ENCODE data around the gene STAG3.
"Not testable (repeated sequence)": the region's sequence is repeated elsewhere in the genome, so short reads cannot be mapped to it uniquely, and the experiment has no call there.

The STAG3 gene

DNA sequence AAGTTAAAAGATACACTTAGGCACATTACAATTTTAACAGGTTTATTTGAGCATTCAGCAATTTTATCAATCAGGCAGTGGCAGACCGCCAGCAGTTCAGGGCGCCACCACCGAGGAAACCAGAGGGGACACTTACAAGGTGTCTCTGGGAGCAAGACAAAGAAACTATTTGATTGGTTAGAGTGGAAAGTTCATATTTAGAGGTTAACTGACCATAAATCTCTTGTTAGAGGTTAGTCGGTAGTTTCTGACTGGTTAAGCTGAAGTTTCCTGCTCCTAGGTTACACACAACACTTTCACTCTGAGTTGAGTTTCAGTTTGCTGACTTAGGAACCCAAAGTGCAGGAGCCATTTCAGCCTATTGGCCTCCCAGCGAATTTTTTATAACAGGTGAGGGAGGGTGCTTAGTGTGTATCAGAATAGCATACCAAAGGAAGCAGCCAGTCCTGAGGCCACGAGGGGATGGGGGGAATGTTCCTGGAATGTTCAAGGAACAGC lies 31.2 kb downstream of the STAG3 start:
- Mint-ChIP-seq H3K36me3 (ENCODE audit: low read depth) (peaks cover 2% of the 10 kb centered on the region), H3K9me3 (no peaks in the 10 kb centered on the region), H3K27me3 (no peaks in the 10 kb centered on the region), H3K4me3 (peak overlapping the region; percentile 52), H3K4me1 (ENCODE audit: low read depth) (peaks cover 49% of the 10 kb centered on the region), H3K27ac (peak overlapping the region; percentile 78)
- peak; percentile 58 for DNase-seq

DNA sequence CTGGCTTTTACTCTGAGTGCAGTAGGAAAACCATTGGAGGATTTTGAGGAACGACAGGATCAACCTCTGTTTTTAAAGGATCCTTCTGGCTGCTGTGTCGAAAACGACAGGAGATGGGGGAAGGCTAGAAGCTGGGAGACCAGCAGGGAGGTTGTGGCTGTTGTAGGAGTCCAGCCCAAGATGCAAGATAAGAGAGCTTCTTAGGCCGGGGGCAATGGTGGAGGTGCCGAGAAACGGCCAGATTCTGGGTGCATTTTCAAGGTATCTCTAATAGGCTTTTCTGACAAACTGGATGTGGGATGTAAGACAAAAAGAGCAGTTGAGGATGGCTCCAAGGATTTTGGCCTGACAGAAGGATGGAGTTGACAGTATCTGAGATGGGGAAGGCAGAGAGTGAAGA lies 31.8 kb downstream of the STAG3 start:
- Mint-ChIP-seq H3K27me3 (no peaks in the 10 kb centered on the region), H3K27ac (peak overlapping the region; percentile 20), H3K36me3 (ENCODE audit: low read depth) (peaks cover 2% of the 10 kb centered on the region), H3K4me3 (no peak overlapping the region), H3K9me3 (no peaks in the 10 kb centered on the region), H3K4me1 (ENCODE audit: low read depth) (peaks cover 54% of the 10 kb centered on the region)
- no peak for DNase-seq

DNA sequence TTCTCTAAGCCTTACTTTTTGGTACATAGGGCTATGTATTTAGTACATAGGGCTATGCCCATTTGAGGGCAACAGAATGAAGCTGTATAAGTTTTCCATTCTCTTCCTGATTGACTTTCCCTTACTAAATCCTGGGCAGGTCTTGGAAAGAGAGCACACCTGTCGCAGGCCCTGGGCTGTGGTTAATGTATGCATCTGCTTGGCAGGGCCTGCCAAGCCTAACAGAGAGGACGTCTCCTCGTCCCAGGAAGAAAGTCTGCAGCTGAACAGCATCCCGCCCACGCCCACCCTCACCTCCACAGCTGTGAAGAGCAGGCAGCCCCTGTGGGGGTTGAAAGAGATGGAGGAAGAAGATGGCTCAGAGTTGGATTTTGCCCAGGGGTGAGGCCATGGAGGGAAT lies 33.1 kb downstream of the STAG3 start:
- no peaks in the 10 kb centered on the region for H3K9me3 Mint-ChIP-seq
- peaks cover 65% of the 10 kb centered on the region for H3K4me1 Mint-ChIP-seq (ENCODE audit: low read depth)
- no peak overlapping the region for H3K27ac Mint-ChIP-seq
- H3K27me3 Mint-ChIP-seq: no peaks in the 10 kb centered on the region
- H3K4me3 Mint-ChIP-seq: no peak overlapping the region
- peak; percentile 34 for DNase-seq
- peaks cover 2% of the 10 kb centered on the region for H3K36me3 Mint-ChIP-seq (ENCODE audit: low read depth)

DNA sequence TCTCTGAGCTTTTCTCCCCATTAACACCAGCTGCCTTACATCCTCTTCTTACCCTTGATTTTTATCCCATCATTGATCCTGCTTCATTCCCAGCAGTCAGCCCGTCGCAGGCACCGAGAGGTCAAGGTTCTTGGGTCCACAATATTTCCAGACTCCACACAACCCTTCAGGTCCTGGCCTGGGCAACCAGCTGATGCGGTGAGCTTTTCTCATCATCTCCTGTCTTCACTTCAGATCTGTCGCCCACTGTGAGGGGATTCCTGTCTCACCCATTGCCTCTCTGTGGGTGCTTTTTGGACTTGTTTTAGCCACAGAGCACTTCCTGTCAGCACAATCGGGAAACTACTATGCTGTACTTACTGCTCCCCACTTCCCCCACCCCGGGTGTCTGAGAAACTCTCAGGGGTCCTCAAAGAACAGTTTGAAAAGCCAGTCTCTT lies 33.6 kb downstream of the STAG3 start:
- DNase-seq: peak; percentile 44
- H3K4me3 Mint-ChIP-seq: peak overlapping the region; percentile 71
- H3K36me3 Mint-ChIP-seq (ENCODE audit: low read depth): peaks cover 2% of the 10 kb centered on the region
- H3K9me3 Mint-ChIP-seq: no peaks in the 10 kb centered on the region
- peak overlapping the region; percentile 90 for H3K27ac Mint-ChIP-seq
- peaks cover 67% of the 10 kb centered on the region for H3K4me1 Mint-ChIP-seq (ENCODE audit: low read depth)
- H3K27me3 Mint-ChIP-seq: no peaks in the 10 kb centered on the region

DNA sequence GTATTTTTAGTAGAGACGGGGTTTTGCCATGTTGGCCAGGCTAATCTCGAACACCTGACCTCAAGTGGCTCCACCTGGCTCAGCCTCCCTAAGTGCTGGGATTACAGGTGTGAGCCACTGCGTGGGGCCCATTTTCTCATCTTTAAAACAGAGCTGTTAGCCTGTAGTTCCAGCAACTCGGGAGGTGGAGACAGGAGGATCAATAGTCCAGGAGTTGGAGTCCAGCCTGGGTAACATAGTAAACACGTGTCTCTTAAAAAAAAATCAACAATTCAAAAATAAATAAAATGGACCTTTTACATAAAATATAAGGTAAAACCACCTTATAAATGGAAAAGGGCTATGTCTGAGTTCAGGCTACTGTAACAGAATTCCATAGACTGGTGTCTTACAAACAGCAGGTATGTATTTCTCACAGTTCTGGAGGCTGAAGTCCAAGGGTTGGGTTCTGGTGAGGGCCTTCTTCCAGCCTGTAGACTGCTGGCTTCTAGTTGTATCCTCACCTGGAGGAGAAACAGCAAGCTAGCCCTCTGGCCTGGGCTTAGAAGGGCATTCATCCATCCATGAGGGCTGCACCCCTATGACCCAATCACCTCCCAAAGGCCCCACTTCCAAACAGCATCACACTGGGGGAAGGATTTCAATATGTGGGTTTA lies 35.0 kb downstream of the STAG3 start:
- H3K36me3 Mint-ChIP-seq (ENCODE audit: low read depth): peaks cover 2% of the 10 kb centered on the region
- H3K27ac Mint-ChIP-seq: no peak overlapping the region
- no peak overlapping the region for H3K4me3 Mint-ChIP-seq
- H3K9me3 Mint-ChIP-seq: no peaks in the 10 kb centered on the region
- DNase-seq: peak; percentile 22
- no peaks in the 10 kb centered on the region for H3K27me3 Mint-ChIP-seq
- peaks cover 77% of the 10 kb centered on the region for H3K4me1 Mint-ChIP-seq (ENCODE audit: low read depth)

DNA sequence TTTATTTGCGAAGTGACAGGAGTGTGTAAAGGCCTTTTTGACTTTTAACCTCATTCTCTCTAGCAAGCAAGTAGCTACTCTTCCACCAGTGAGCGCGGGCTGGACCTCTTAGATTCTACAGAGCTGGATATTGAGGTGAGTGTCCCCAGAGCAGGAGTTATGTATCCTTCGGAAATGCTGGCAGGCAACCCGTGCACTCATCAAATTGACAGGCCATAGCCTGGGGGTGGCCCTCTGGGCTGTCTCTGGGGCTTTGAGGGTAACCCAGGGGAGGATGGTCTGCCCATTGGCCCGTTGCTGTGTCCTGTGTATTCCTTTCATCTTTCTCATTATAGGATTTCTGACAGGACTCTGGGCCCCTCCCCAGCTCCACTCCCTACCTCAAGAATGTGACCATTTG lies 36.0 kb downstream of the STAG3 start:
- peaks cover 2% of the 10 kb centered on the region for H3K36me3 Mint-ChIP-seq (ENCODE audit: low read depth)
- H3K27me3 Mint-ChIP-seq: no peaks in the 10 kb centered on the region
- DNase-seq: peak; percentile 25
- H3K4me3 Mint-ChIP-seq: no peak overlapping the region
- no peaks in the 10 kb centered on the region for H3K9me3 Mint-ChIP-seq
- H3K27ac Mint-ChIP-seq: no peak overlapping the region
- peaks cover 76% of the 10 kb centered on the region for H3K4me1 Mint-ChIP-seq (ENCODE audit: low read depth)

DNA sequence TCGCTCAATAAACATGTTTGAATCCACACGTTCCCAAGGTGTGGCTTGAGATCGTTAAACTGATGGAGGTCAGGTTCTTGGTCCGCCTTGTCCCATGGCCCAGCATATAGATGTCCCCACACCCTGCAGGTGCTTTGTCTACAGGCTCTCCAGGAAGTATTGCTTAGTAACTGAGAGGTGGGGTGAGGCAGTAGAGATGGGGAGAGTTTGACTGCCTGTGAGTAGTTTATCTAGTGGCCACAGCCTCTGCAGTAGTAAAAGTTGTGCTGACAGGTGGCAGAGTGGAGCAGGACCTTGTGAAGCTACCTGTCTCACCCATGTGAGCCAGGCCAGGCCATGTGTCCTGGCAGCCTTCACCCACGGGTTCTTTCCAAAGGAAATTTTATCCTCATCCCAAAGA lies 36.6 kb downstream of the STAG3 start:
- not testable (repeated sequence) for H3K27ac Mint-ChIP-seq; H3K4me3 Mint-ChIP-seq; H3K9me3 Mint-ChIP-seq; H3K36me3 Mint-ChIP-seq (ENCODE audit: low read depth); H3K27me3 Mint-ChIP-seq
- H3K4me1 Mint-ChIP-seq (ENCODE audit: low read depth): peaks cover 75% of the 10 kb centered on the region
- DNase-seq: peak; percentile 28

DNA sequence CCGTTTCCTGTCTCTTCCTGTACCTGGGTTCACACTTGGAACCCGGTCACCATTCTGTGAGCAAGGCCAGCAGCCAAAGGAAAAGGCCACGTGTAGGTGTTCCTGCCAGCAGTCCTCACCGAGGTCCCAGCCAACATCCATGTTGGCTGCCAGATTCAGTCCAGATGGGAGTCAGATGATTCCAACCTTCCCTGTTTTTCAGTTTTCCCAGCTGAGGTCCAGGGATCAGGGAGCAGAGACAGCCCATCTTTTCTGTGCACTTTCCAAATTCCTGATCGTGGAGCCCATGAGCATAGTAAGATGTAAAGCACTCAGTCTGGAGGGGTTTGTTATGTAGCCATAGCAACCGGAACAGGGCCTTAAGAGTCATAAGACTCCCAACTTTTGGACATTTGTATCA lies 38.2 kb downstream of the STAG3 start:
- peak; percentile 20 for DNase-seq
- H3K4me1 Mint-ChIP-seq (ENCODE audit: low read depth): peaks cover 60% of the 10 kb centered on the region
- H3K4me3 Mint-ChIP-seq: no peak overlapping the region
- H3K27me3 Mint-ChIP-seq: no peaks in the 10 kb centered on the region
- H3K9me3 Mint-ChIP-seq: no peaks in the 10 kb centered on the region
- H3K36me3 Mint-ChIP-seq (ENCODE audit: low read depth): peaks cover 18% of the 10 kb centered on the region
- peak overlapping the region; percentile 6 for H3K27ac Mint-ChIP-seq

DNA sequence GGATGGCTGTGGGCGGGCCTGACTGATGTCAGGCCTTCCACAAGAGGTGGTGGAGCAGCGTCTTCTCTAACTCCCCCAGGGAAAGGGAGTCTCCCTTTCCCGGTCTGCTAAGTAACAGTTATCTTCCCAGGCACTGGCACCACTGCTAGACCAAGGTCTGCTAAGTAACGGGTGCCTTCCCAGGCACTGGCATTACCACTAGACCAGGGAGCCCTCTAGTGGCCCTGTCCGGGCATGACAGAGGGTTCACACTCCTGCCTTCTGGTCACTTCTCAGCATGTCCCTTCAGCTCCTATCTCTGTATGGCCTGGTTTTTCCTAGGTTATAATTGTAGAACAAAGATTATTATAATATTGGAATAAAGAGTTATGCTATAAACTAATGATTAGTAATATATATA lies 40.2 kb downstream of the STAG3 start:
- peak overlapping the region; percentile 41 for H3K4me3 Mint-ChIP-seq
- H3K27ac Mint-ChIP-seq: peak overlapping the region; percentile 84
- not testable (repeated sequence) for H3K27me3 Mint-ChIP-seq, H3K9me3 Mint-ChIP-seq
- H3K4me1 Mint-ChIP-seq (ENCODE audit: low read depth): peaks cover 60% of the 10 kb centered on the region
- DNase-seq: peak; percentile 83
- peaks cover 36% of the 10 kb centered on the region for H3K36me3 Mint-ChIP-seq (ENCODE audit: low read depth)

DNA sequence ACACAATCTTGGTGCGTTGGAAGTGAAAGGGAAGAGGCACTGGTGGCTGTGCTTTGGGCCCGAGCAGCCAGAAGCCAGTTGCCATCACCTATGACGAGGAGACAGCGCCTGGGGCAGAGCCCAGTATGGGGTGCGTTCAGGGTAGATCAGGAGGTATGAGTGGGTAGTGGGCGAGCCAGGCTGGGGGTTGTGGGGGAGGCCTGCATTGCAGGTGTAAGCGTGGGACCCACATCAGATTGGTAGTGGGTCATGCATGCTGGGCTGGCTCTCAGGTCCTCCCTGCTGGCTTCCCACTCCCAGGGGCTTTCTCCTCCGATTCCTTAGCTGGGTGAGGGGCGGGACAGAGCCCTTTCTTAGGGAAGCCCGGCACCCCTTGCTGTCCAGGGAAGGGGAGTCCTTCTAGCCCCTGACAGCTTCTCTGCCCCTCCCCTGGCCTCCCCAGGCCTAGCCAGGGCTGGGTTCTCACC lies 41.6 kb downstream of the STAG3 start:
- H3K9me3 Mint-ChIP-seq: no peaks in the 10 kb centered on the region
- peaks cover 64% of the 10 kb centered on the region for H3K4me1 Mint-ChIP-seq (ENCODE audit: low read depth)
- peaks cover 50% of the 10 kb centered on the region for H3K36me3 Mint-ChIP-seq (ENCODE audit: low read depth)
- H3K4me3 Mint-ChIP-seq: peak overlapping the region; percentile 94
- H3K27me3 Mint-ChIP-seq: no peaks in the 10 kb centered on the region
- peak; percentile 63 for DNase-seq
- H3K27ac Mint-ChIP-seq: peak overlapping the region; percentile 97

DNA sequence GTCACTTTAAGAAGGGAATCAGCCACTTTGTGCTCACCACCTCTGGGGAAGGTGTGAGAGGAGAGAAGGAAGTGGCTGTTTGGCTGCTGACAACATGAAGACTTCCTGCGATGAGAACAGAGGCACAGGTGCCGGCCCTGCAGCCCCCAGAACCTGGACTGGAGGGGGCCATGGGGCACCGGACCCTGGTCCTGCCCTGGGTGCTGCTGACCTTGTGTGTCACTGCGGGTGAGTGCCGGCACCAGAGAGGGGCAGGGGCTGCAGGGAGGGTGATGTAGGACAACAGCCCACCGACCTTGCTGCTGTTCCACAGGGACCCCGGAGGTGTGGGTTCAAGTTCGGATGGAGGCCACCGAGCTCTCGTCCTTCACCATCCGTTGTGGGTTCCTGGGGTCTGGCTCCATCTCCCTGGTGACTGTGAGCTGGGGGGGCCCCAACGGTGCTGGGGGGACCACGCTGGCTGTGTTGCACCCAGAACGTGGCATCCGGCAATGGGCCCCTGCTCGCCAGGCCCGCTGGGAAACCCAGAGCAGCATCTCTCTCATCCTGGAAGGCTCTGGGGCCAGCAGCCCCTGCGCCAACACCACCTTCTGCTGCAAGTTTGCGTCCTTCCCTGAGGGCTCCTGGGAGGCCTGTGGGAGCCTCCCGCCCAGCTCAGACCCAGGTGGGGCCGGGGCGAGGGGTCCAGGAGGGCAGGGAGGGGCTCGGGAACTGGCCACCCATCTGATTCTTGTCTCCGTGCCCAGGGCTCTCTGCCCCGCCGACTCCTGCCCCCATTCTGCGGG lies 42.3 kb downstream of the STAG3 start, which contains the start of gene PVRIG:
PVRIG (plus strand) TSS at position 149 of the 785 bp plus-strand sequence; CDS start at position 171, 22 bp downstream.
- Mint-ChIP-seq H3K4me3 (peak within 1 kb of the TSS; percentile 94), H3K27ac (peak within 1 kb of the TSS; percentile 97), H3K36me3 (ENCODE audit: low read depth) (peaks cover 57% of the 10 kb centered on the region), H3K4me1 (ENCODE audit: low read depth) (peaks cover 66% of the 10 kb centered on the region)
- peak; percentile 75 for DNase-seq
- not testable (repeated sequence) for H3K27me3 Mint-ChIP-seq, H3K9me3 Mint-ChIP-seq

DNA sequence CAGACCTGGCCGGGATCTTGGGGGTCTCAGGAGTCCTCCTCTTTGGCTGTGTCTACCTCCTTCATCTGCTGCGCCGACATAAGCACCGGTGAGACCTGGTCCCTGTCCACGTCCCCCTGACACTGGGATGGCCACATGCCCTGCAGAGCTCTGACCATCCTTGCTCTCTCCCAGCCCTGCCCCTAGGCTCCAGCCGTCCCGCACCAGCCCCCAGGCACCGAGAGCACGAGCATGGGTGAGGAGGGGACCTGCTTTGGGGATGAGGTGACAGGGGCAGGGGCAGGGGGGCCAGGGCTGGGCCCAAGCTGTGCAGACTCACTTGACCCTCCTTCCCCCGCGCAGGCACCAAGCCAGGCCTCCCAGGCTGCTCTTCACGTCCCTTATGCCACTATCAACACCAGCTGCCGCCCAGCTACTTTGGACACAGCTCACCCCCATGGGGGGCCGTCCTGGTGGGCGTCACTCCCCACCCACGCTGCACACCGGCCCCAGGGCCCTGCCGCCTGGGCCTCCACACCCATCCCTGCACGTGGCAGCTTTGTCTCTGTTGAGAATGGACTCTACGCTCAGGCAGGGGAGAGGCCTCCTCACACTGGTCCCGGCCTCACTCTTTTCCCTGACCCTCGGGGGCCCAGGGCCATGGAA lies 43.0 kb downstream of the STAG3 start:
- H3K27ac Mint-ChIP-seq: peak overlapping the region; percentile 97
- DNase-seq: peak; percentile 70
- peaks cover 63% of the 10 kb centered on the region for H3K4me1 Mint-ChIP-seq (ENCODE audit: low read depth)
- H3K4me3 Mint-ChIP-seq: peak overlapping the region; percentile 94
- H3K9me3 Mint-ChIP-seq: no peaks in the 10 kb centered on the region
- peaks cover 63% of the 10 kb centered on the region for H3K36me3 Mint-ChIP-seq (ENCODE audit: low read depth)
- H3K27me3 Mint-ChIP-seq: no peaks in the 10 kb centered on the region

DNA sequence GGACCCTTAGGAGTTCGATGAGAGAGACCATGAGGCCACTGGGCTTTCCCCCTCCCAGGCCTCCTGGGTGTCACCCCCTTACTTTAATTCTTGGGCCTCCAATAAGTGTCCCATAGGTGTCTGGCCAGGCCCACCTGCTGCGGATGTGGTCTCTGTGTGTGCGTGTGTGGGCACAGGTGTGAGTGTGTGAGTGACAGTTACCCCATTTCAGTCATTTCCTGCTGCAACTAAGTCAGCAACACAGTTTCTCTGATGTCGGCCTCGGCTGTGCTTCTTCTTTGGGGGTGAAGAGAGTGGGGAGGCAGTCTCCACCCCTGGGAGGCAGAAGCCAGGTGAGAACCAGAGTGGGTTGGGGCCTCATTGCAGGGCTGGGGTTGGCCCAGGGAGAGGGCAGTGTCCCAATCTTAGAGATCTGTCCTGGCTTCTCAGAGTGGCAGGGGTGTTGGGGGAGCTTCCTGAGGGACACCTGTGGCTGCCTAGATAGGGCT lies 43.6 kb downstream of the STAG3 start:
- H3K36me3 Mint-ChIP-seq (ENCODE audit: low read depth): peaks cover 69% of the 10 kb centered on the region

DNA sequence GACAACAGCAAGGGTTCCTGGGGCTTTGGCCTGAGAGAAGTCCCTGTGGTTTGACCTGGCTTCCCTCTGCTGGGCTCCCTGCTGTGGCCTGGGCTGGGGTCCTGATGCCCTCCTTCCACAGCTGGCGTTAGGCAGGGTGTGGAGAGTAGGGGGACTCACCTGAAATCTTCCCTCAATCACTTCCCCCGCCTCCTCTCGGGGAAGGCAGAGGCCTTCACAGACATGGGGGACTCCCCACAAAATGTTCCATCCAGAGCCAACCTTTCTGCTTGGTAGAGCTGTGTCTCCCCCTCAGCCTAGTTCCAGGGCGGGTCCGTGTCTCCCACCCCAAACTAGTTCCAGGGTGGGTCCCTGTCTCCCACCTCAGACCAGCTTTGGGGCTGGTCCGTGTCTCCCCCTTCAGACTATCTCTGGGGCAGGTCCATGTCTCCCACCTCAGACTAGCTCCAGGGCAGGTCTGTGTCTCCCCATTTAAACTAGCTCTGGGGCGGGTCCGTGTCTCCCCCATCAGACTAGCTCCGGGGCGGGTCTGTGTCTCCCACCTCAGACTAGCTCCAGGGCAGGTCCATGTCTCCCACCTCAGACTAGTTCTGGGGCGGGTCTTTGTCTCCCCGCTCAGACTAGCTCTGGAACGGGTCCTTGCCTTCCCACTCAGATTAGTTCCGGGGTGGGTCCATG lies 44.2 kb downstream of the STAG3 start:
- Mint-ChIP-seq H3K27ac (peak overlapping the region; percentile 97), H3K9me3 (no peaks in the 10 kb centered on the region), H3K4me1 (ENCODE audit: low read depth) (peaks cover 62% of the 10 kb centered on the region), H3K27me3 (no peaks in the 10 kb centered on the region), H3K4me3 (peak overlapping the region; percentile 94), H3K36me3 (ENCODE audit: low read depth) (peaks cover 69% of the 10 kb centered on the region)
- DNase-seq: peak; percentile 52

More for the DNA sequence above, 43.6 kb downstream of the STAG3 start:
- Mint-ChIP-seq H3K4me3 (peak overlapping the region; percentile 94), H3K27me3 (no peaks in the 10 kb centered on the region), H3K9me3 (no peaks in the 10 kb centered on the region), H3K27ac (peak overlapping the region; percentile 97), H3K4me1 (ENCODE audit: low read depth) (peaks cover 62% of the 10 kb centered on the region)
- DNase-seq: peak; percentile 81

Data from activated T-cell treated with anti-CD3 and anti-CD28 coated beads, Interleukin-2, amount 50 U/mL, for 24 hours (primary cell).